ENCODE results near the gene PCDHB10.

- no peak for TF ChIP-seq TAF1 (conservative IDR thresholded peaks at IDR 0.05)
- peak; percentile 6 for TF ChIP-seq CTCF (IDR thresholded peaks at IDR 0.05; ENCODE audit: low read depth, low read length, missing input control)
- TF ChIP-seq RAD21 (IDR thresholded peaks at IDR 0.05) = peak in 1 of 2 donors; percentile 17
- TF ChIP-seq ZBTB33 (IDR thresholded peaks at IDR 0.05) = no peak
- no peak for TF ChIP-seq EGR1 (IDR thresholded peaks at IDR 0.05; ENCODE audit: low read depth in 2 of 2)
- TF ChIP-seq MAX (IDR thresholded peaks at IDR 0.05) = no peak
Observed at GRCh38 chr5:141149812-141150211, 42.3 kb upstream of the PCDHB10 start, which contains the start of gene PCDHB6.
